Choroid plexus epithelial cell (primary cell): Measurements from ENCODE around the gene MICU1.
"Not testable (repeated sequence)": the region's sequence is repeated elsewhere in the genome, so short reads cannot be mapped to it uniquely, and the experiment has no call there.

Source experiments
- DNase-seq: peaks from one replicate; pipeline ENCODE4 v3.0.0-alpha.2; 2010; ENCODE audit warnings: low read depth
- H3K4me3 ChIP-seq: 2 replicates; pipeline ENCODE4 v1.5.1; 2011; ENCODE audit warnings: low read depth, mild to moderate bottlenecking, control low read depth, low read length, moderate library complexity
- CTCF ChIP-seq: conservative IDR thresholded peaks from 2 replicates; pipeline ENCODE4 v1.5.1; 2011; ENCODE audit warnings: low read depth, mild to moderate bottlenecking, control low read depth, inconsistent platforms, low read length, moderate library complexity

The MICU1 gene

GRCh38 chr10:72563327-72563932 is 62.4 kb downstream of the MICU1 start:
- TF ChIP-seq CTCF = no peak
- no peak for DNase-seq
- no peak overlapping the region for H3K4me3 ChIP-seq

GRCh38 chr10:72561745-72562166 is 64.1 kb downstream of the MICU1 start:
- TF ChIP-seq CTCF = no peak
- H3K4me3 ChIP-seq = no peak overlapping the region
- no peak for DNase-seq

- peak; percentile 94 for DNase-seq
- TF ChIP-seq CTCF = no peak
- H3K4me3 ChIP-seq = no peak overlapping the region
Observed at GRCh38 chr10:72557362-72557761, 68.5 kb downstream of the MICU1 start.

GRCh38 chr10:72552857-72553256 is 73.0 kb downstream of the MICU1 start:
- no peak for TF ChIP-seq CTCF
- no peak overlapping the region for H3K4me3 ChIP-seq
- DNase-seq = peak; percentile 97

GRCh38 chr10:72550239-72550638 is 75.6 kb downstream of the MICU1 start:
- H3K4me3 ChIP-seq = no peak overlapping the region
- no peak for TF ChIP-seq CTCF
- no peak for DNase-seq

GRCh38 chr10:72545546-72545945 is 80.3 kb downstream of the MICU1 start:
- no peak overlapping the region for H3K4me3 ChIP-seq
- peak; percentile 28 for DNase-seq
- no peak for TF ChIP-seq CTCF

- not testable (repeated sequence) for DNase-seq, H3K4me3 ChIP-seq
Observed at GRCh38 chr10:72543855-72544254, 82.0 kb downstream of the MICU1 start.

GRCh38 chr10:72542396-72542815 is 83.5 kb downstream of the MICU1 start:
- DNase-seq = no peak
- TF ChIP-seq CTCF = no peak
- no peak overlapping the region for H3K4me3 ChIP-seq
